ENCODE measurements around the gene ABAT. TPM values are rescaled to one million over a fixed set of nuclear protein-coding genes. Genes with fewer than 3 reads are reported as not detected.

ABAT gene
- total RNA-seq, 1 donor from 2014 or later = 378 TPM

GRCh38 chr16:8807189-8807588, 132.8 kb downstream of the ABAT start:
- ATAC-seq (no peak), DNase-seq (ENCODE audit: low spot score) (no peak)

GRCh38 chr16:8808009-8808408, 133.6 kb downstream of the ABAT start:
- ATAC-seq (peak; percentile 45), DNase-seq (ENCODE audit: low spot score) (no peak)

- peak; percentile 91 for ATAC-seq
- DNase-seq (ENCODE audit: low spot score) = peak; percentile 90
Measured at GRCh38 chr16:8808613-8809353, 134.4 kb downstream of the ABAT start.

- ATAC-seq = no peak
- DNase-seq (ENCODE audit: low spot score) = no peak
Measured at GRCh38 chr16:8812162-8812843, 137.9 kb downstream of the ABAT start.

GRCh38 chr16:8814095-8814806, 139.8 kb downstream of the ABAT start:
- DNase-seq (ENCODE audit: low spot score) (no peak), ATAC-seq (no peak)

GRCh38 chr16:8816967-8817655, 142.7 kb downstream of the ABAT start:
- ATAC-seq (no peak), DNase-seq (ENCODE audit: low spot score) (no peak)

GRCh38 chr16:8818504-8819270, 144.3 kb downstream of the ABAT start:
- ATAC-seq = no peak
- DNase-seq (ENCODE audit: low spot score) = no peak

- DNase-seq (ENCODE audit: low spot score) = no peak
- no peak for ATAC-seq
Measured at GRCh38 chr16:8819411-8820034, 145.1 kb downstream of the ABAT start.

GRCh38 chr16:8822403-8822802, 148.0 kb downstream of the ABAT start:
- ATAC-seq (no peak), DNase-seq (ENCODE audit: low spot score) (no peak)

- ATAC-seq = no peak
- no peak for DNase-seq (ENCODE audit: low spot score)
Measured at GRCh38 chr16:8826278-8826879, 152.0 kb downstream of the ABAT start.

- DNase-seq (ENCODE audit: low spot score) (no peak), ATAC-seq (no peak)
Measured at GRCh38 chr16:8828541-8829165, 154.2 kb downstream of the ABAT start.

GRCh38 chr16:8831450-8831849, 157.0 kb downstream of the ABAT start:
- DNase-seq (ENCODE audit: low spot score) (no peak), ATAC-seq (no peak)

GRCh38 chr16:8831871-8832716, 157.7 kb downstream of the ABAT start:
- ATAC-seq (no peak), DNase-seq (ENCODE audit: low spot score) (no peak)

GRCh38 chr16:8832717-8833105, 158.3 kb downstream of the ABAT start:
- DNase-seq (ENCODE audit: low spot score) = no peak

More at GRCh38 chr16:8832717-8833105, 158.3 kb downstream of the ABAT start:
- no peak for ATAC-seq

Data from left lobe of liver (tissue), 2 donors.